Chondrocyte (in vitro differentiated cells): ENCODE measurements around the gene UNC80. TPM values are rescaled to one million over a fixed set of nuclear protein-coding genes. Genes with fewer than 3 reads are reported as not detected.

Experiments used
- DNase-seq: peaks from one replicate; pipeline ENCODE4 v3.0.0; 2021; ENCODE audit warnings: mixed read lengths, low spot score
- H3K27ac Mint-ChIP-seq: one replicate; pipeline ENCODE4 v1.8.0; 2021; ENCODE audit warnings: mild to moderate bottlenecking, moderate library complexity, mixed read lengths; ENCODE audit not compliant: unreplicated experiment
- H3K27me3 Mint-ChIP-seq: 2 replicates; pipeline ENCODE4 v1.8.0; 2021; ENCODE audit warnings: low read depth, mixed read lengths
- H3K36me3 Mint-ChIP-seq: 2 replicates; pipeline ENCODE4 v1.8.0; 2021; ENCODE audit warnings: low read depth, mixed read lengths
- H3K4me1 Mint-ChIP-seq: 2 replicates; pipeline ENCODE4 v1.8.0; 2021; ENCODE audit warnings: low read depth, mild to moderate bottlenecking, mixed read lengths
- H3K4me3 Mint-ChIP-seq: one replicate; pipeline ENCODE4 v1.8.0; 2021; ENCODE audit warnings: mild to moderate bottlenecking, moderate library complexity, mixed read lengths; ENCODE audit not compliant: unreplicated experiment
- H3K9me3 Mint-ChIP-seq: 2 replicates; pipeline ENCODE4 v1.8.0; 2021; ENCODE audit warnings: low read depth, mixed read lengths
- CTCF ChIP-seq: fragments of 200-600 bp; sonication (generic); IDR thresholded peaks from 2 replicates; pipeline ENCODE4 v1.5.0; 2021; ENCODE audit warnings: antibody characterized with exemption, mild to moderate bottlenecking, moderate library complexity
- total RNA-seq: library from RNA; stranded (reverse); gene quantifications from 3 replicates; pipeline ENCODE4 v1.2.1, GENCODE V29; 2021

UNC80 gene
- total RNA-seq, 1 donor from 2014 or later, result 0.02 TPM

GRCh38 chr2:209766613-209767012 lies 5.0 kb upstream of the UNC80 start:
- no peaks in the 10 kb centered on the region for H3K9me3 Mint-ChIP-seq
- DNase-seq, result no peak
- no peak overlapping the region for H3K4me3 Mint-ChIP-seq
- peaks cover 4% of the 10 kb centered on the region for H3K4me1 Mint-ChIP-seq
- peaks cover 11% of the 10 kb centered on the region for H3K27me3 Mint-ChIP-seq
- no peak for TF ChIP-seq CTCF
- H3K27ac Mint-ChIP-seq, result no peak overlapping the region
- H3K36me3 Mint-ChIP-seq, result no peaks in the 10 kb centered on the region

- peaks cover 4% of the 10 kb centered on the region for H3K4me1 Mint-ChIP-seq
- no peak for DNase-seq
- H3K27ac Mint-ChIP-seq, result no peak overlapping the region
- no peak for TF ChIP-seq CTCF
- no peak overlapping the region for H3K4me3 Mint-ChIP-seq
- no peaks in the 10 kb centered on the region for H3K36me3 Mint-ChIP-seq
- no peaks in the 10 kb centered on the region for H3K9me3 Mint-ChIP-seq
- peaks cover 12% of the 10 kb centered on the region for H3K27me3 Mint-ChIP-seq
Measured at GRCh38 chr2:209767316-209767715, 4.3 kb upstream of the UNC80 start.

GRCh38 chr2:209768557-209768956 lies 3.1 kb upstream of the UNC80 start:
- peaks cover 19% of the 10 kb centered on the region for H3K27me3 Mint-ChIP-seq

GRCh38 chr2:209772290-209772685 lies 656 bp downstream of the UNC80 start:
- no peak for TF ChIP-seq CTCF
- DNase-seq, result no peak
- Mint-ChIP-seq H3K27ac (no peak overlapping the region), H3K4me3 (no peak overlapping the region), H3K4me1 (peaks cover 4% of the 10 kb centered on the region), H3K27me3 (peaks cover 23% of the 10 kb centered on the region), H3K9me3 (no peaks in the 10 kb centered on the region), H3K36me3 (no peaks in the 10 kb centered on the region)

More at GRCh38 chr2:209768557-209768956, 3.1 kb upstream of the UNC80 start:
- DNase-seq, result no peak
- Mint-ChIP-seq H3K9me3 (no peaks in the 10 kb centered on the region), H3K4me3 (no peak overlapping the region), H3K27ac (no peak overlapping the region), H3K4me1 (peaks cover 4% of the 10 kb centered on the region), H3K36me3 (no peaks in the 10 kb centered on the region)
- TF ChIP-seq CTCF, result no peak

- Mint-ChIP-seq H3K36me3 (no peaks in the 10 kb centered on the region), H3K9me3 (no peaks in the 10 kb centered on the region), H3K4me1 (peaks cover 4% of the 10 kb centered on the region), H3K4me3 (no peak overlapping the region), H3K27me3 (peaks cover 20% of the 10 kb centered on the region), H3K27ac (no peak overlapping the region)
- no peak for TF ChIP-seq CTCF
- no peak for DNase-seq
Measured at GRCh38 chr2:209773377-209773776, 1.7 kb downstream of the UNC80 start.
